Esophagus muscularis mucosa (tissue), 4 donors: Measurements from ENCODE around the gene ZNF674.

Source experiments
- CTCF ChIP-seq, 3 experiments: fragments of 200-600 bp in 2 of 3; fragments of 450-650 bp in 1 of 3; sonication (generic) in 2 of 3; IDR thresholded peaks; one replicate each; pipeline ENCODE4 v1.5.1; 2017 to 2019; ENCODE audit warnings: antibody characterized with exemption in 3 of 3, mild to moderate bottlenecking in 2 of 3, moderate library complexity in 1 of 3
- EP300 ChIP-seq: sonication (generic); formaldehyde crosslinking; IDR thresholded peaks from one replicate; pipeline ENCODE4 v1.6.1; 2017; ENCODE audit warnings: antibody characterized with exemption
- POLR2A ChIP-seq: fragments of 450-650 bp; IDR thresholded peaks from one replicate; pipeline ENCODE4 v1.6.1; 2017; ENCODE audit warnings: antibody characterized with exemption, moderate library complexity, mild to moderate bottlenecking, low read depth

- no peak for TF ChIP-seq CTCF (IDR thresholded peaks at IDR 0.05)
- TF ChIP-seq POLR2A, result no peak
- no peak for TF ChIP-seq EP300
These were observed 42.5 kb upstream of the ZNF674 start for GRCh38 chrX:46587753-46588171.
